DOHH2 (cell line): ENCODE data around the gene KLK15.

Experiments used
- H3F3A ChIP-seq: fragments of 200-600 bp; sonication (generic), shearing (Covaris generic); 2 replicates; pipeline ENCODE4 v1.6.0; 2016; ENCODE audit warnings: antibody characterized with exemption, mild to moderate bottlenecking; ENCODE audit not compliant: control insufficient read depth, insufficient read depth
- H3K27ac ChIP-seq: fragments of 200-600 bp; sonication (generic); 2 replicates; pipeline ENCODE4 v1.5.1; 2014; ENCODE audit warnings: low read depth, mild to moderate bottlenecking, low read length, moderate library complexity
- H3K27me3 ChIP-seq: fragments of 200-600 bp; sonication (generic); 2 replicates; pipeline ENCODE4 v1.6.1; 2014; ENCODE audit warnings: mild to moderate bottlenecking, low read length, mixed read lengths; ENCODE audit not compliant: control insufficient read depth
- H3K36me3 ChIP-seq: fragments of 200-600 bp; sonication (generic); 2 replicates; pipeline ENCODE4 v1.6.1; 2014; ENCODE audit warnings: mild to moderate bottlenecking, low read length, moderate library complexity, mixed read lengths; ENCODE audit not compliant: control insufficient read depth
- H3K4me1 ChIP-seq: fragments of 200-600 bp; sonication (generic); 2 replicates; pipeline ENCODE4 v1.6.1; 2014; ENCODE audit warnings: mild to moderate bottlenecking, low read length, mixed read lengths; ENCODE audit not compliant: control insufficient read depth
- H3K4me2 ChIP-seq: fragments of 200-600 bp; sonication (generic); 2 replicates; pipeline ENCODE4 v1.6.0; 2014; ENCODE audit warnings: mild to moderate bottlenecking, low read length, moderate library complexity
- H3K4me3 ChIP-seq: fragments of 200-600 bp; sonication (generic); 2 replicates; pipeline ENCODE4 v1.5.1; 2014; ENCODE audit warnings: mild to moderate bottlenecking, low read length, mixed read lengths
- H3K79me2 ChIP-seq: fragments of 200-600 bp; sonication (generic); 2 replicates; pipeline ENCODE4 v1.6.1; 2014; ENCODE audit warnings: mild to moderate bottlenecking, low read length, mixed read lengths; ENCODE audit not compliant: control insufficient read depth
- H3K9me2 ChIP-seq: fragments of 200-600 bp; sonication (generic); replicated peaks from 2 replicates; pipeline ENCODE4 v1.6.1; 2014; ENCODE audit warnings: mild to moderate bottlenecking, low read length, mixed read lengths; ENCODE audit not compliant: control insufficient read depth
- H3K9me3 ChIP-seq: fragments of 200-600 bp; sonication (generic); 2 replicates; pipeline ENCODE4 v1.6.1; 2014; ENCODE audit warnings: antibody characterized with exemption, low read length, mixed read lengths; ENCODE audit not compliant: control insufficient read depth, insufficient read depth
- H4K20me1 ChIP-seq: fragments of 200-600 bp; sonication (generic); 2 replicates; pipeline ENCODE4 v1.6.0; 2014; ENCODE audit warnings: low read depth, mild to moderate bottlenecking, antibody characterized with exemption, low read length, moderate library complexity; ENCODE audit not compliant: control insufficient read depth, insufficient read depth
- CTCF ChIP-seq: fragments of 200-600 bp; sonication (generic); IDR thresholded peaks from one replicate; pipeline ENCODE4 v1.5.1; 2014; ENCODE audit warnings: antibody characterized with exemption, mild to moderate bottlenecking, low read depth, low read length; ENCODE audit not compliant: poor library complexity, severe bottlenecking
- EZH2phosphoT487 ChIP-seq: fragments of 200-600 bp; sonication (generic); IDR thresholded peaks from 2 replicates; pipeline ENCODE4 v1.6.1; 2017; ENCODE audit warnings: borderline replicate concordance, mild to moderate bottlenecking, antibody characterized with exemption, low read length, moderate library complexity, mixed read lengths

Gene KLK15

GRCh38 chr19:50792272-50793250, 40.8 kb downstream of the KLK15 start:
- Histone ChIP-seq H4K20me1 (peaks cover 8% of the 10 kb centered on the region; the same call in 1 of the 2 replicates), H3K79me2 (no peaks in the 10 kb centered on the region), H3K4me3 (no peak overlapping the region), H3F3A (peaks cover 29% of the 10 kb centered on the region), H3K27me3 (no peaks in the 10 kb centered on the region), H3K9me3 (no peaks in the 10 kb centered on the region), H3K36me3 (peaks cover 23% of the 10 kb centered on the region), H3K9me2 (no peaks in the 10 kb centered on the region), H3K4me1 (peaks cover 23% of the 10 kb centered on the region), H3K27ac (no peak overlapping the region), H3K4me2 (no peak overlapping the region)
- no peak for TF ChIP-seq CTCF
- TF ChIP-seq EZH2phosphoT487 = no peak

- TF ChIP-seq EZH2phosphoT487 (no peak), CTCF (no peak)
Measured at GRCh38 chr19:50791594-50792271, 41.6 kb downstream of the KLK15 start.

GRCh38 chr19:50790922-50791467, 42.4 kb downstream of the KLK15 start:
- Histone ChIP-seq H3K36me3 (peaks cover 7% of the 10 kb centered on the region), H3K27ac (no peak overlapping the region), H3K4me2 (no peak overlapping the region), H3K9me3 (no peaks in the 10 kb centered on the region), H3F3A (peaks cover 13% of the 10 kb centered on the region), H3K4me3 (no peak overlapping the region), H3K4me1 (peaks cover 18% of the 10 kb centered on the region), H4K20me1 (no peaks in the 10 kb centered on the region), H3K79me2 (no peaks in the 10 kb centered on the region), H3K27me3 (no peaks in the 10 kb centered on the region), H3K9me2 (no peaks in the 10 kb centered on the region)
- TF ChIP-seq EZH2phosphoT487 (no peak), CTCF (no peak)

More at GRCh38 chr19:50791594-50792271, 41.6 kb downstream of the KLK15 start:
- Histone ChIP-seq H3K4me1 (peaks cover 20% of the 10 kb centered on the region), H3K4me2 (no peak overlapping the region), H4K20me1 (peaks cover 4% of the 10 kb centered on the region; the same call in 1 of the 2 replicates), H3K4me3 (no peak overlapping the region), H3K79me2 (no peaks in the 10 kb centered on the region), H3F3A (peaks cover 21% of the 10 kb centered on the region), H3K36me3 (peaks cover 15% of the 10 kb centered on the region), H3K9me3 (no peaks in the 10 kb centered on the region), H3K9me2 (no peaks in the 10 kb centered on the region), H3K27ac (no peak overlapping the region), H3K27me3 (no peaks in the 10 kb centered on the region)
